ENCODE data around the gene AVP. TPM values are rescaled to one million over a fixed set of nuclear protein-coding genes. Genes with fewer than 3 reads are reported as not detected.
A peak's percentile ranks its signal among the peaks of the same experiment; 100 is the strongest.

Gene AVP
- total and polyA plus RNA-seq, 2 of the 13 experiments (the other 11 are each of a cell fraction or from before 2014, with no cell fraction given) = 0.12 TPM; not detected in 1

DNA sequence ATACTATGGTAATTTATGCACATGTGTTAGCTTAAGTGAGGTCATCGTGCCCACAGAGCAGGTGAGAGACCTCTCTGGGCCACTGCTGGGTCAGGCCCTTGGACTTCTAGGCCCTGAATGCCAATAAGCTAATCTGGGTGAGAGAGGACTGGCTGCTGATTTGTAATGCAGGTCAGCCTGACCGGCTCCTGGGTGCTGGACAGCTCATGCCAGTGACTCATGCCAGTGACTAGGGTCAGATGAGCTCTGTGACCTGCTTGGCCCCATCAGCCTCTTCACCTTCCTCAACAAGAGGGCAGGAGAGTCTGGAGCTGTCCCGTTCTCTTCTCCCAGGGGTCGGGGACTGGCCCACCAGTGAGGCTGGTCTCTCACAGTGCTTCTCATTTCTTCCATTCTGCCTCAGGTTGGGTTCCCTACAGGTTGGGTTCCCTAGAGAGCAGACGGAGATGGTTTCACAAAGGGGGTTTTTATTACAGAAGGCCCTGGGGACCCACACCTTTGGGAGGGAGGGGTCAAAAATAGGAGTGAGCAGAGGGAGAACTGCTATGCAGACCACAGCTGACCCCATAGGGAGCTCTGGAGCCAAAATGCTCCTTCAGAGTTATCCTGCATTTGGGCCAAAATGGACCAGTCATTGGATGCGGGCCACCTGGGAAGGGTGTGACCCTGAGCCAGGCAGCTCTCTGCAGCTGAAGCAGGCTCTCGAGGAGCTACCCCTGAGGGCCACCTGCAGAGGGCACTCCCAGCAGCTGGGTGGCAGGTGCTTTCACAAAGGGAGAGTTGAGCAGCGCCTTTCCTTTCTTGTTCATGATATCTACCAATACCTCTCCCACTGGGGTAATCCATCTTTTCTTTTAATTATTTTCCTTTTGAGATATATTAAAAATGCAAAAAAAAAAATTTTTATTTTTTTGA lies 15.3 kb downstream of the AVP start (continued):
- TF ChIP-seq, protein P1, sequence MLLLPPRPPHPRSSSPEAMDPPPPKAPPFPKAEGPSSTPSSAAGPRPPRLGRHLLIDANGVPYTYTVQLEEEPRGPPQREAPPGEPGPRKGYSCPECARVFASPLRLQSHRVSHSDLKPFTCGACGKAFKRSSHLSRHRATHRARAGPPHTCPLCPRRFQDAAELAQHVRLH (CRISPR knock-in tag; IDR thresholded peaks at IDR 0.05; ENCODE audit: borderline replicate concordance, low read depth) = no peak
- TF ChIP-seq HNRNPLL (IDR thresholded peaks at IDR 0.05; ENCODE audit: low read depth, low read length, poor library complexity, severe bottlenecking) = no peak
- TF ChIP-seq, protein P2, sequence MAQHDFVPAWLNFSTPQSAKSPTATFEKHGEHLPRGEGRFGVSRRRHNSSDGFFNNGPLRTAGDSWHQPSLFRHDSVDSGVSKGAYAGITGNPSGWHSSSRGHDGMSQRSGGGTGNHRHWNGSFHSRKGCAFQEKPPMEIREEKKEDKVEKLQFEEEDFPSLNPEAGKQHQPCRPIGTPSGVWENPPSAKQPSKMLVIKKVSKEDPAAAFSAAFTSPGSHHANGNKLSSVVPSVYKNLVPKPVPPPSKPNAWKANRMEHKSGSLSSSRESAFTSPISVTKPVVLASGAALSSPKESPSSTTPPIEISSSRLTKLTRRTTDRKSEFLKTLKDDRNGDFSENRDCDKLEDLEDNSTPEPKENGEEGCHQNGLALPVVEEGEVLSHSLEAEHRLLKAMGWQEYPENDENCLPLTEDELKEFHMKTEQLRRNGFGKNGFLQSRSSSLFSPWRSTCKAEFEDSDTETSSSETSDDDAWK (CRISPR knock-in tag; IDR thresholded peaks at IDR 0.05) = no peak
- TF ChIP-seq RAD51 (IDR thresholded peaks at IDR 0.05; ENCODE audit: borderline replicate concordance) = no peak
- TF ChIP-seq, protein P3, sequence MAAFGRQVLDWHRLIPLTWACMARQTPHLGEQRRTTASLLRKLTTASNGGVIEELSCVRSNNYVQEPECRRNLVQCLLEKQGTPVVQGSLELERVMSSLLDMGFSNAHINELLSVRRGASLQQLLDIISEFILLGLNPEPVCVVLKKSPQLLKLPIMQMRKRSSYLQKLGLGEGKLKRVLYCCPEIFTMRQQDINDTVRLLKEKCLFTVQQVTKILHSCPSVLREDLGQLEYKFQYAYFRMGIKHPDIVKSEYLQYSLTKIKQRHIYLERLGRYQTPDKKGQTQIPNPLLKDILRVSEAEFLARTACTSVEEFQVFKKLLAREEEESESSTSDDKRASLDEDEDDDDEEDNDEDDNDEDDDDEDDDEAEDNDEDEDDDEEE (CRISPR knock-in tag; IDR thresholded peaks at IDR 0.05) = no peak
- no peak for TF ChIP-seq ZNF432 (CRISPR knock-in tag; IDR thresholded peaks at IDR 0.05; ENCODE audit: borderline replicate concordance)
- no peak for TF ChIP-seq ZNF282 (IDR thresholded peaks at IDR 0.05; ENCODE audit: partially characterized antibody)
- no peak for TF ChIP-seq ZNF75D (CRISPR knock-in tag; IDR thresholded peaks at IDR 0.05; ENCODE audit: borderline replicate concordance)
- TF ChIP-seq TBP (CRISPR knock-in tag; IDR thresholded peaks at IDR 0.05) = no peak
- TF ChIP-seq ZSCAN9 (CRISPR knock-in tag; IDR thresholded peaks at IDR 0.05; ENCODE audit: borderline replicate concordance) = no peak
- TF ChIP-seq MEF2D (CRISPR knock-in tag; IDR thresholded peaks at IDR 0.05) = peak; percentile 77; the same call in 1 of the 2 replicates
- TF ChIP-seq MYC (CRISPR knock-in tag; IDR thresholded peaks at IDR 0.05; ENCODE audit: borderline replicate concordance) = no peak; the same call in 1 of the 2 replicates
- TF ChIP-seq FLYWCH1 (CRISPR knock-in tag; IDR thresholded peaks at IDR 0.05) = no peak
- TF ChIP-seq TSC22D2 (CRISPR knock-in tag; IDR thresholded peaks at IDR 0.05; ENCODE audit: borderline replicate concordance) = no peak
- no peak for TF ChIP-seq ERF (CRISPR knock-in tag; IDR thresholded peaks at IDR 0.05)
- TF ChIP-seq ZNF367 (CRISPR knock-in tag; IDR thresholded peaks at IDR 0.05; ENCODE audit: borderline replicate concordance) = no peak
- no peak for TF ChIP-seq HNRNPK (IDR thresholded peaks at IDR 0.05; ENCODE audit: low read depth, low read length, poor library complexity, severe bottlenecking)
- 0 out of 2 replicates have a peak, but pooled peaks have one; percentile 8 for TF ChIP-seq ZFX (CRISPR knock-in tag; IDR thresholded peaks at IDR 0.05; ENCODE audit: low read depth)
- no peak for TF ChIP-seq SOX5 (CRISPR knock-in tag; IDR thresholded peaks at IDR 0.05; ENCODE audit: borderline replicate concordance)
- no peak for TF ChIP-seq CHCHD3 (CRISPR knock-in tag; IDR thresholded peaks at IDR 0.05)
- TF ChIP-seq, protein P4, sequence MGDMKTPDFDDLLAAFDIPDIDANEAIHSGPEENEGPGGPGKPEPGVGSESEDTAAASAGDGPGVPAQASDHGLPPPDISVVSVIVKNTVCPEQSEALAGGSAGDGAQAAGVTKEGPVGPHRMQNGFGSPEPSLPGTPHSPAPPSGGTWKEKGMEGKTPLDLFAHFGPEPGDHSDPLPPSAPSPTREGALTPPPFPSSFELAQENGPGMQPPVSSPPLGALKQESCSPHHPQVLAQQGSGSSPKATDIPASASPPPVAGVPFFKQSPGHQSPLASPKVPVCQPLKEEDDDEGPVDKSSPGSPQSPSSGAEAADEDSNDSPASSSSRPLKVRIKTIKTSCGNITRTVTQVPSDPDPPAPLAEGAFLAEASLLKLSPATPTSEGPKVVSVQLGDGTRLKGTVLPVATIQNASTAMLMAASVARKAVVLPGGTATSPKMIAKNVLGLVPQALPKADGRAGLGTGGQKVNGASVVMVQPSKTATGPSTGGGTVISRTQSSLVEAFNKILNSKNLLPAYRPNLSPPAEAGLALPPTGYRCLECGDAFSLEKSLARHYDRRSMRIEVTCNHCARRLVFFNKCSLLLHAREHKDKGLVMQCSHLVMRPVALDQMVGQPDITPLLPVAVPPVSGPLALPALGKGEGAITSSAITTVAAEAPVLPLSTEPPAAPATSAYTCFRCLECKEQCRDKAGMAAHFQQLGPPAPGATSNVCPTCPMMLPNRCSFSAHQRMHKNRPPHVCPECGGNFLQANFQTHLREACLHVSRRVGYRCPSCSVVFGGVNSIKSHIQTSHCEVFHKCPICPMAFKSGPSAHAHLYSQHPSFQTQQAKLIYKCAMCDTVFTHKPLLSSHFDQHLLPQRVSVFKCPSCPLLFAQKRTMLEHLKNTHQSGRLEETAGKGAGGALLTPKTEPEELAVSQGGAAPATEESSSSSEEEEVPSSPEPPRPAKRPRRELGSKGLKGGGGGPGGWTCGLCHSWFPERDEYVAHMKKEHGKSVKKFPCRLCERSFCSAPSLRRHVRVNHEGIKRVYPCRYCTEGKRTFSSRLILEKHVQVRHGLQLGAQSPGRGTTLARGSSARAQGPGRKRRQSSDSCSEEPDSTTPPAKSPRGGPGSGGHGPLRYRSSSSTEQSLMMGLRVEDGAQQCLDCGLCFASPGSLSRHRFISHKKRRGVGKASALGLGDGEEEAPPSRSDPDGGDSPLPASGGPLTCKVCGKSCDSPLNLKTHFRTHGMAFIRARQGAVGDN (CRISPR knock-in tag; IDR thresholded peaks at IDR 0.05) = peak; percentile 50
- no peak for TF ChIP-seq ZMAT3 (CRISPR knock-in tag; conservative IDR thresholded peaks at IDR 0.05)
- no peak for TF ChIP-seq RBFOX2 (IDR thresholded peaks at IDR 0.05; ENCODE audit: low read depth, low read length)

Data from HepG2 (cell line).